Frontal cortex (tissue), 4 donors: ENCODE results near the gene NKX1-1. TPM values are rescaled to one million over a fixed set of nuclear protein-coding genes. Genes with fewer than 3 reads are reported as not detected.
"Not testable (repeated sequence)": the region's sequence is repeated elsewhere in the genome, so short reads cannot be mapped to it uniquely, and the experiment has no call there.

Experiments
- DNase-seq, 2 donors: peaks; one replicate each; pipeline ENCODE4 v3.0.0; 2012; ENCODE audit warnings: low spot score in 2 of 2
- FAIRE-seq: peaks from 2 replicates; lab custom pipeline; 2012; peaks lifted over from hg19 to GRCh38; lab: Jason Lieb, UNC
- total RNA-seq: library from RNA; depleted of rRNA; stranded (reverse); fragments of >200 nt; gene quantifications from one replicate; pipeline ENCODE4 v1.2.3, GENCODE V29; 2014
- donor health status: control.
- donor health status: control.
- donor health status: control.

Gene NKX1-1
- total RNA-seq = not detected

GRCh38 chr4:1406394-1406980 lies at the start of gene NKX1-1:
Gene NKX1-1, minus strand, starts transcription at chr4:1406442. Its CDS starts 0 bp downstream, at chr4:1406442.
- FAIRE-seq (no peak), DNase-seq (peak in 1 of 2 donors; percentile 26)

GRCh38 chr4:1453731-1454130 lies 47.5 kb upstream of the NKX1-1 start:
- DNase-seq = no peak
- FAIRE-seq = no peak

GRCh38 chr4:1452431-1453051 lies 46.3 kb upstream of the NKX1-1 start:
- DNase-seq (no peak), FAIRE-seq (no peak)

- DNase-seq (no peak), FAIRE-seq (no peak)
These were observed 45.5 kb upstream of the NKX1-1 start for GRCh38 chr4:1451752-1452122.

- FAIRE-seq (no peak), DNase-seq (no peak)
These were observed 45.0 kb upstream of the NKX1-1 start for GRCh38 chr4:1451106-1451751.

- FAIRE-seq = no peak
- DNase-seq = no peak
These were observed 43.8 kb upstream of the NKX1-1 start for GRCh38 chr4:1449833-1450741.

- no peak for DNase-seq
- no peak for FAIRE-seq
These were observed 43.2 kb upstream of the NKX1-1 start for GRCh38 chr4:1449475-1449832.

- DNase-seq = no peak
- FAIRE-seq = no peak
These were observed 42.6 kb upstream of the NKX1-1 start for GRCh38 chr4:1448589-1449420.

- DNase-seq = no peak
- no peak for FAIRE-seq
These were observed 41.7 kb upstream of the NKX1-1 start for GRCh38 chr4:1447676-1448588.

- DNase-seq = no peak
- no peak for FAIRE-seq
These were observed 40.5 kb upstream of the NKX1-1 start for GRCh38 chr4:1446502-1447386.

- DNase-seq (no peak), FAIRE-seq (no peak)
These were observed 39.6 kb upstream of the NKX1-1 start for GRCh38 chr4:1445716-1446445.

GRCh38 chr4:1443688-1444172 lies 37.5 kb upstream of the NKX1-1 start:
- DNase-seq, FAIRE-seq: not testable (repeated sequence)

GRCh38 chr4:1427010-1427409 lies 20.8 kb upstream of the NKX1-1 start:
- FAIRE-seq (no peak), DNase-seq (no peak)

GRCh38 chr4:1421657-1422056 lies 15.4 kb upstream of the NKX1-1 start:
- DNase-seq = no peak

GRCh38 chr4:1419708-1420107 lies 13.5 kb upstream of the NKX1-1 start:
- FAIRE-seq = no peak

More at GRCh38 chr4:1421657-1422056, 15.4 kb upstream of the NKX1-1 start:
- no peak for FAIRE-seq

GRCh38 chr4:1418494-1419285 lies 12.4 kb upstream of the NKX1-1 start:
- DNase-seq (no peak), FAIRE-seq (no peak)

More at GRCh38 chr4:1419708-1420107, 13.5 kb upstream of the NKX1-1 start:
- no peak for DNase-seq
